DMS 273 treated with DMSO at 0.1 percent for 48 hours (cell line): ENCODE measurements around the gene TBX4.
"Not testable (repeated sequence)": the region's sequence is repeated elsewhere in the genome, so short reads cannot be mapped to it uniquely, and the experiment has no call there.

Experiments
- DNase-seq: peaks from one replicate; lab custom pipeline; 2025; lab: John Stamatoyannopoulos, UW

TBX4 gene

GRCh38 chr17:61498042-61498994 lies 46.1 kb downstream of the TBX4 start:
- no peak for DNase-seq

GRCh38 chr17:61499632-61500031 lies 47.4 kb downstream of the TBX4 start:
- no peak for DNase-seq

GRCh38 chr17:61500287-61500686 lies 48.1 kb downstream of the TBX4 start:
- DNase-seq, result no peak

GRCh38 chr17:61502292-61502691 lies 50.1 kb downstream of the TBX4 start:
- DNase-seq, result no peak

- DNase-seq, result no peak
Measured at GRCh38 chr17:61503961-61504360, 51.7 kb downstream of the TBX4 start.

GRCh38 chr17:61504697-61505096 lies 52.5 kb downstream of the TBX4 start:
- no peak for DNase-seq

GRCh38 chr17:61505846-61506627 lies 53.8 kb downstream of the TBX4 start:
- no peak for DNase-seq

GRCh38 chr17:61507383-61508066 lies 55.3 kb downstream of the TBX4 start:
- no peak for DNase-seq

GRCh38 chr17:61508912-61509311 lies 56.7 kb downstream of the TBX4 start:
- no peak for DNase-seq

- not testable (repeated sequence) for DNase-seq
Measured at GRCh38 chr17:61509454-61509853, 57.2 kb downstream of the TBX4 start.

- DNase-seq, result no peak
Measured at GRCh38 chr17:61510237-61510636, 58.0 kb downstream of the TBX4 start.

- DNase-seq, result no peak
Measured at GRCh38 chr17:61510991-61511390, 58.8 kb downstream of the TBX4 start.

GRCh38 chr17:61511480-61512182 lies 59.4 kb downstream of the TBX4 start:
- no peak for DNase-seq

- no peak for DNase-seq
Measured at GRCh38 chr17:61514491-61514890, 62.3 kb downstream of the TBX4 start.

GRCh38 chr17:61517265-61517664 lies 65.0 kb downstream of the TBX4 start:
- no peak for DNase-seq

- DNase-seq, result no peak
Measured at GRCh38 chr17:61517843-61518606, 65.8 kb downstream of the TBX4 start.

- no peak for DNase-seq
Measured at GRCh38 chr17:61519139-61519538, 66.9 kb downstream of the TBX4 start.

- DNase-seq, result no peak
Measured at GRCh38 chr17:61519754-61520440, 67.7 kb downstream of the TBX4 start.

- DNase-seq, result no peak
Measured at GRCh38 chr17:61520897-61521296, 68.7 kb downstream of the TBX4 start.

GRCh38 chr17:61522088-61522487 lies 69.9 kb downstream of the TBX4 start:
- no peak for DNase-seq
